GM12872 (cell line): ENCODE results near the gene PTGER1.

Experiments
- TF ChIP-seq, protein P1 (sequence below): IDR thresholded peaks from 3 replicates; pipeline ENCODE4 v1.5.1; 2011; ENCODE audit warnings: low read depth, mild to moderate bottlenecking, low read length, moderate library complexity; ENCODE audit not compliant: insufficient read depth

Gene PTGER1

DNA sequence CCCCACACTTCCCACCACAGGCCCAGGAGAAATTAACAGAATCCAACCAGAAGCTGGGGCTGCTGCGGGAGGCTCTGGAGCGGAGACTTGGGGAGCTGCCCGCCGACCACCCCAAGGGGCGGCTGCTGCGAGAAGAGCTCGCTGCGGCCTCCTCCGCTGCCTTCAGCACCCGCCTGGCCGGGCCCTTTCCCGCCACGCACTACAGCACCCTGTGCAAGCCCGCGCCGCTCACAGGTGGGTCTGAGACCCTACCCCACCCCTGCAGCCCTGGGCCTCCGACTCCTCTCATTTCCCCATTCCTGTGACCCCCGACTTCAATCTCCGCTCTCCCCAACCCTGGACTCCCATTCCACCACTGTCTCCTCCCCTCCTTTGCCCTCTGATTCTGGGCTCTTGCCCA, 24.3 kb downstream of the PTGER1 start:
- TF ChIP-seq, protein P1, sequence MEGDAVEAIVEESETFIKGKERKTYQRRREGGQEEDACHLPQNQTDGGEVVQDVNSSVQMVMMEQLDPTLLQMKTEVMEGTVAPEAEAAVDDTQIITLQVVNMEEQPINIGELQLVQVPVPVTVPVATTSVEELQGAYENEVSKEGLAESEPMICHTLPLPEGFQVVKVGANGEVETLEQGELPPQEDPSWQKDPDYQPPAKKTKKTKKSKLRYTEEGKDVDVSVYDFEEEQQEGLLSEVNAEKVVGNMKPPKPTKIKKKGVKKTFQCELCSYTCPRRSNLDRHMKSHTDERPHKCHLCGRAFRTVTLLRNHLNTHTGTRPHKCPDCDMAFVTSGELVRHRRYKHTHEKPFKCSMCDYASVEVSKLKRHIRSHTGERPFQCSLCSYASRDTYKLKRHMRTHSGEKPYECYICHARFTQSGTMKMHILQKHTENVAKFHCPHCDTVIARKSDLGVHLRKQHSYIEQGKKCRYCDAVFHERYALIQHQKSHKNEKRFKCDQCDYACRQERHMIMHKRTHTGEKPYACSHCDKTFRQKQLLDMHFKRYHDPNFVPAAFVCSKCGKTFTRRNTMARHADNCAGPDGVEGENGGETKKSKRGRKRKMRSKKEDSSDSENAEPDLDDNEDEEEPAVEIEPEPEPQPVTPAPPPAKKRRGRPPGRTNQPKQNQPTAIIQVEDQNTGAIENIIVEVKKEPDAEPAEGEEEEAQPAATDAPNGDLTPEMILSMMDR: no peak

DNA sequence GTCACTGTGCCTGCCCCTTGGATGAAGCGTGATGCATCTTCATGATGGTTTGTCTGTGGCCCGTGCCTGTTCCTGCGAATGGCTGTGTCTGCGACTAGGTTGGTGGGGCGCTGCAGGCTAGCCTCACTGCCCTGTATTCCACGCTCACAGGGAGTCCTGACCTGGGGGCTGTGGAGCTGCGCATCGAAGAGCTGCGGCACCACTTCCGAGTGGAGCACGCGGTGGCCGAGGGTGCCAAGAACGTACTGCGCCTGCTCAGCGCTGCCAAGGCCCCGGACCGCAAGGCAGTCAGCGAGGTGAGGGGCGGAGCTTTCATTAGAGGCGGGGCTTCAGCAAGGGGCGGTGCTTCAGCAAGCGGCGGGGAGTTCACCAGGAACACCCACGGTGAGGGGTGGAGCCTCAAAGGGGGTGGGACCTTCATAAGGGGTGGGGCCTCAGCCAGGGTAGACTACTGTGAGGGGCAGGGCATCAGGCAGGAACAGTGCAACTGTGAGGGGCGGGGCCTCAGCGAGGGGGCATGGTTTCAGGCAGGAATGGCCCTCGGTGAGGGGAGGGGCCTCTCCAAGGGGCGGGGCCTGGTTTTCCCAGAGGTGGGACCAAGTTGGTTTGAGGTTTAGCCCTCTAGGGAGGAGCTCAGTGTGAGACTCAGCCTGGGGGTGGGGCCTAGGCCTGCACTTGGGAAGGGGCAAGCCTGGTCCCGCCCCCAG, 24.8 kb downstream of the PTGER1 start:
- TF ChIP-seq, protein P1: no peak

DNA sequence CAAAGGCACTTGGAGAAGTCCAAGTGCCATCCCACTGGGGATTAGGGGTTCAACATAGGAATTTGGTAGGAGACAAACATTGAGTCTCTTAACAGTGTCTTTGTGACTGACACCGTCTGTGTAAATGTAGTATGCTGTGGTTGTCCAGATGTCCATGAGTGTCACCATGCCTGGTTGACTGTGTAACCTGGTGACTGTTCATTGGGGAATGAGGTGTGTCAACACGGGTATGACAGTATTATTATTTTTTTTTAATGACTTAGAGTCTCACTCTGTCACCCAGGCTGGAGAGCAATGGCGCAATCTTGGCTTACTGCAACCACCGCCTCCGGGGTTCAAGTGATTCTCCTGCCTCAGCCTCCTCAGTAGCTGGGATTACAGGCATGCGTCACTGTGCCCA, 25.8 kb downstream of the PTGER1 start:
- TF ChIP-seq, protein P1: no peak

DNA sequence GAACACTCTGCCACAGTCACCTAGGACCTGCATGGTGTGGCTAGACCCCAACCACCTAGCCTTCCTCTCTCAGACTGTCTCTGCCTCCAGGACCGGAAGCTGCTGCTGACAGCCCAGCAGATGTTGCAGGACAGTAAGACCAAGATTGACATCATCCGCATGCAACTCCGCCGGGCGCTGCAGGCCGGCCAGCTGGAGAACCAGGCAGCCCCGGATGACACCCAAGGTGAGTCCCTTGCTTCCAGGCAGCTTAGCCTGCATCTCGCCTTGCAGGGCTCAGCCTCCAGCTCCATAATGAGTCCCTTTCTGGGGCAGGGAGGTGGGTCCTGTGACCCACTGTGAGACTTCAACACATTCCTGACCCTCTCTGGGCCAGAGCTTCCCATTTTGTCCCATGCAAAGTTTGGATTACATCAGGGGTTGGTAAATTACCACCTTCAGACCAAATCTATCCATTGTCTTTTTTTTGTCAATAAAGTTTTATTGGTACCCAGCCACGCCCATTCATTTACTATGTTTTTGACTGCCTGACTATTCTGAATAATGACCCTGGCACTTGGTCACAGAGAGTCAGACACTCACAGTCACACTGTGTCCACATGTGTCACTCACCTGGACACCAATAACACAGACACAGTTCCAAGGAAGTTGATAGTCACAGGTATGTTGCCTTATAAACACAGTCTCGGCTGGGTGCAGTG, 28.7 kb downstream of the PTGER1 start:
- TF ChIP-seq, protein P1: no peak

DNA sequence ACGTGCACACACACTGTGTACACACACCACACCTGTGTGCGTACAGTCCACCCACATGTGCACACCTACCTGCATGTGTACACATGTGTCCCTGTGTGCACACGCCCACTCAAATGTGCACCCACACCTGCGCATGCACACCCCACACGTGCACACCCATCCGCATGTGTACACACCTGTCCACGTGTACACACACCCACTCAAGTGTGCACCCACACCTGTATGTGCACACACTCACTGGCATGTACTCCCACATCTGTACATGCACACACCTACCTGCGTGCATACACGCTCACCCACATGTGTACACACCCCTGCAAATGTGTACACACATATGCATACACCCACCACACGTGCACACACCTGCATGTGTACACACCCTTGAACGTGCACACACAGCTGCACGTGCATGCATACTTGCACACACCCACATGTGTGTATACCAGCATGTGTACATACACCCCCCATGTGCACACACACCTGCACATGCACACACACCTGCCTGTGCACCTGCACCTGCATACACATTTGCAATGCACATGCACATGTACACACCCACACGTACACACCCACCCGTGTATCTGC, 31.4 kb downstream of the PTGER1 start:
- TF ChIP-seq, protein P1: no peak

DNA sequence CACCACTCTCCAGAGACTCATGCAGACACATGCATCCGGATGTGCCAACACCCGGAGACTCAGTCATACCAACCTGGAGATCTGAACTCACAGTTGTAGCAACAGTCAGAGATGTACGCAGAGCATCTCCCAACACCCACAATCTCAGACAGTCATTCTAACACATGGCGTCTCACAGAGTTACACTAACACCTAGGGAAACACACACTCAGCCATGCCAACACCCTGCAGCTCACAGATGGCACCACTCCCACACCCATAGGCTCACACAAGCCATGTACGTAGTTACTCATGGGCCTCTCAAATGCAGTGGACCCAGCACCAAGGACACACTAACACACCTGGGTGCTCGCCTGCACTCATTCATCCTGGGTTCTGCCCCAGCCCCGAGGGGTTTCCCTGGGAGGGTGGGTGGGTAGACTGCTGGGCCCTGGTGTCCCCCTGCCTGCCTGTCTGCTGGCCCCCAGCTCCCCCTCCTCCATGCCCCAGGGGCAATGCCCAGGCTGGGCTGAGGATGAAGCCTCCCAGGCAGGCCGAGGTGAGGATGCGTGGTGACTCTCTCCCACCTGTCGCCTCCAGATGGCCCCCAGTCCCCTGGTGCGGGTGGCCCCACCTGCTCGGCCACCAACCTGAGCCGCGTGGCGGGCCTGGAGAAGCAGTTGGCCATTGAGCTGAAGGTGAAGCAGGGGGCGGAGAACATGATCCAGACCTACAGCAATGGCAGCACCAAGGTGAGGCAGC, 32.1 kb downstream of the PTGER1 start:
- TF ChIP-seq, protein P1: no peak
